Kidney capillary endothelial cell (primary cell): ENCODE results near the gene AGBL1.
"Not testable (repeated sequence)": the region's sequence is repeated elsewhere in the genome, so short reads cannot be mapped to it uniquely, and the experiment has no call there.

Experiments used
- DNase-seq: peaks from one replicate; pipeline ENCODE4 v3.0.0-alpha.2; 2018; ENCODE audit warnings: low spot score

The AGBL1 gene

DNA sequence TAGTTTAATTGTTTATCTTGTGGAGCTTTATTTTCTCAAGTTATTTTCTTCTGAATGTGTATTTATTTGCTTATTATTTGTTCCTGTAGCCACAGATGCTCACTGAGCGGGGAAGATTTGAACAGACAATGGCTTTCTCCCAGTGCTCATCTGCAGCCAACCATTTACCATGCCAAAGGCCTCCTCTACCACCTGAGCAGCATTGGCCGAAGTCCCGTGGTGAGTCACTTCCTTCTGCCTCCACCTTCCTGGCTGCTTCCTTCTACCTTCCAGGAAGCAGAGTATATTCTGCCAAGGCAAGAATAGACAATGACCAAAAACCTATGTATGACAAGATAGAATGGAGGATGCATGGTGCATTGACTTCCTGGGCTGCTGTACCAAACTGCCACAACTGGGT lies 443.1 kb downstream of the AGBL1 start:
- no peak for DNase-seq

DNA sequence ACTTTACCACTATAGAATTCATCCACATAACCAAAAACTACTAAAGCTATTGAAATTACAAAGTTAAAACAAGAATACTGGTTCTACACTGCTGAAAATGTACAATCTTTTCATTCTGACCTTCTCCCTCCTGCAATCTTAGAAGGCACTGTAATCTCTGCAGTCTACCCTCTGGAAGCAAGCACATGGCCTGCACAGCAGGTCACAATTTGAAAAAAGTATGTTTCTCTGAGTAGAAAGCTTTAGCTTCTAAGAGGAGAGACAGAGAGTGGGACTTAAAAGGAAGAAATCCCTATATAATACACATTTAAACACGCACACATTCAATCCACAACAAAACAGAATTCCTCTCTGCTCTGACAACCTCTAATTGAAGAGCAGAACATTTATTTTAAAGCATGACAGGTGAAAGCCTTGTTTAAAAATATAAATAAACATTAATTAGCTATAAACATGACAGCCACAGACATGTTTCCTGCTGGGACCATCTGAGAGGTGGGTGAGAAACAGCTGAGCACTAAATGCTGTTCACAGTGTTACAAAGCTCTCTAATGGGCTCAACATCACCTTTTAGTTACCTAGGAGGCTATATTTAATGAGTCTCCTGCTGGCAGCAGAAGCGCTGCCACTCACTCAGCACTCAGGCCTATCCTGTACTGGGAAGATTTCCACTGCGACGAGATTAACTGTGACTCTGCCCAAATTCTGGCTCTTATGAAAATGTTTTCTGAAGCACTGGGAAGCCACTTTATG lies 447.4 kb downstream of the AGBL1 start:
- DNase-seq: no peak

- DNase-seq: not testable (repeated sequence)
These were observed 448.4 kb downstream of the AGBL1 start for GRCh38 chr15:86528094-86528493.

GRCh38 chr15:86538141-86538540 lies 458.5 kb downstream of the AGBL1 start:
- DNase-seq: no peak

GRCh38 chr15:86540840-86541467 lies 461.3 kb downstream of the AGBL1 start:
- DNase-seq: no peak

GRCh38 chr15:86541540-86541939 lies 461.9 kb downstream of the AGBL1 start:
- DNase-seq: no peak

DNA sequence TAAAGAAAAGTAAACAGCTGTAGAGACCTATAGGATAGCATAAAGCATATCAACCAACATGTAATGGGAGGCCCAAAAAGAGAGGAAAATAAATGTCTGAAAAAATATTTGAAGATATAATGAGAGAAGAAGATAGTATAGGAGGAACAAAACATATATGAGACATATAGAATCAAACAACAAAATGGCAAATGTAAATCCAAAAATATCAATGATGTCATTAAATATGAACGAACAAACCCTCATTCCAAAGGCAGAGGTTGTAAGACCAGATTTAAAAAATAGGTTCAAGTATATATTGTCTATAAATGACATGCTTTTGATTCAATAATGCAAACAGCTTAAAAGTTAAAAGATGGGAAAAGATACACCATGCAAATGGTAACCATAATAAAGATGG lies 470.4 kb downstream of the AGBL1 start:
- no peak for DNase-seq

DNA sequence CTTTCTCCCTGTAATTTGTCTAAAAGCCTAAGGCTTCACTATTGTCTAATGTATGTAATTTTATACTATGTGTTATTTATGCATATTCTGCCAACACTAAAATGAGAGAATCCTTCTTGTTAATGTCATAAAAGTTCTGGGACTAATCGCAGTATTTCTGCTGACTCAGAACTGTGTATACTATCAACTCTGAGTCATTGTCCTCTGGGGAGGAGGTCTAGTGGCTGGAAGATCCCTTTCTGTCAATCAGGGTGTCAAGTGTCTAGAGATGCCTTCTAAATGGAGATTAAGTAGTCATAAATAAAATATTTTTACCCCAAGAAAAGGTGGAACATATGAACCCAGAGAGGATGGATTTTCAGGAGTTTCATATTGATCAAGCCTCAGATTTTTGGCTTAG lies 473.4 kb downstream of the AGBL1 start:
- DNase-seq: no peak

- no peak for DNase-seq
These were observed 475.4 kb downstream of the AGBL1 start for GRCh38 chr15:86555098-86555497.

- peak; percentile 27 for DNase-seq
These were observed 476.3 kb downstream of the AGBL1 start for GRCh38 chr15:86555939-86556338.

DNA sequence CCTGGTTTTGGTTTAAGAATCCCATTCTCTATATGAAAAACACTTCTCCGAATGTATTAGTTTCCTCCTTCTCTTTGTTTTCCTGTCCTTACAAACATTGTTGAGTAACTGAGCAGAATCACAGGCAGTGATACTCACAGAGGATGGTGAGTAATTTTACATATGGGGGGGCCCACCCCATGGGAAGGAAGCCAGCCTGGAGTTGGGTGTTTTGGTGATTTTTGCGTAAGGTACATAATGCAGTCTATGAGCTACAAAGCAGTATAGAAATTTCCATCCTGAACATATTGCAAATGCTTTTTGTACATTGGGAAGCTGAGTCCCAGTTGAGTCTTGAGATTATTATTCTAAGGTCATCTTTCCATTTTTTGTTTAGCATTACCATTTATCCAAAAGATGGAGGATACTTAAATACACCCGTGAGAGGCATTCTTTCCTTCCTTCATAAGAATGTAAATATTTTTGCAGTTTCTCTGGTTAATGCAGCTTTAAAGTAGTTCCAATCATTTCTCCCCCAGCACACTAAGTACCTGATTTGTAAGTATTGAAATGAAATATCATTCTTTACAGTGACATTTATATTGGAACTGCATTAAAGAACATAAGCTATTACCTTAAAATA lies 476.8 kb downstream of the AGBL1 start:
- DNase-seq: peak; percentile 18

DNA sequence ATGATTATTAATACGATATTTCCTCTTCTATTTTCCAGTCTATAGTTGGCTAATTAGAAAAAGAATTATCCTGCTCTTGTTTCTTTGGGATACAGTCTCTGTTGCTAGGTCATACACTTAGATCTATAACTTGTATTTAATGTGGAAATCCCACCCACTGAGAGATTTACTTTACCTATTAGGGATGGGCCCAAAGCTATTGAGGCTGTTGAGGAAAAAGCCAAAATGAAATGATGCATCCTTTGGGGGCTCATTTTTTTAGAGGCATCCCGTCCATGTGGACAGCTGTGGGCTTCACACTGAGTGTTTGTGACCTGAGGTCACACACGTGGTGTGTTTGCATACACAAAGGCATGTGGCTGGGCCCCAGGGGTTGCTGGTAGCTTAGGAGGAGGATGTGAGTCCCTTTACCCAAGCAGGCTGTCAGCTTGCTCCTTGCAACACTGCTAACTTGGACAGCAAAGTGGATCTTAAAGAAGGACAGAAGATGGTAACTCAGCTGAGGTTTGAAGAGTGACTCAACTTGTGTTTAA lies 477.4 kb downstream of the AGBL1 start:
- peak; percentile 24 for DNase-seq

GRCh38 chr15:86558252-86558651 lies 478.6 kb downstream of the AGBL1 start:
- DNase-seq: no peak

DNA sequence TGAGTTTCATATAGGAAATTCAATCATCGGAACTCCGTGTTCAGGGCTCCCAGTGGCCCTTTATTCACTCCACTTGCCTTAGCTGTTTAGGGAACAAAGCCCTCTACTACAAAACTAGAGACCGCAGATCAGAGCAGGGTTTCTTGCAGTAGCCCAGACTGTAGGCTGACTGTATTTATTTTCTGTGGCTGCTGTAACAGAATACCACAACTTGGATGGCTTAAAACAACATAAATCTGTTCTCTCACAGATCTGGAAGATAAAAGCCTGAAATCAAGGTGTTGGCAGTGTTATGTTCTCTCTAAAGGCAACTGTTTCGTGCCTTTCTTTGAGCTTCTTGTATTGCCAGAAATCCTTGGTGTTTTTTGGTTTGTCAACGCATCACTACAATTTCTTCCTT lies 479.0 kb downstream of the AGBL1 start:
- no peak for DNase-seq

DNA sequence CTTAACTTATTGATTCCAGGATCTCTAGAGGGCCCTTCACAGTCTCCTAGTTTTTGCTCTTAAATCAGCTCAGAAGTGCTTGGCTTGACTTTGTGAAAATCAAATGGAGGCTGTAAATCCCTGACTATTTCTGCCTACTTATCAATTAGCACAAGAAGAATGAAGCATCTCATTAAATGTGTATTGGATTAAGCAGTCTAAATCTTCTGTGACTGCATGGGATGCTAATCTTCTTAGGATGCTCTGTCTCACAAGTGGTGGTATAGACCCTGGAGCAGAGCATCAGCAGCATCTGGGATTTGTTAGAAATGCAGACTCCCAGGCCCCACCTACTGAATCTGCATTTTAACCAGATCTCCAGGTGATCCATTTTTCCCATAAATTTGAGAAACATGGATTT lies 488.7 kb downstream of the AGBL1 start:
- DNase-seq: no peak

- no peak for DNase-seq
These were observed 491.1 kb downstream of the AGBL1 start for GRCh38 chr15:86570738-86571137.

- no peak for DNase-seq
These were observed 492.2 kb downstream of the AGBL1 start for GRCh38 chr15:86571873-86572272.

DNA sequence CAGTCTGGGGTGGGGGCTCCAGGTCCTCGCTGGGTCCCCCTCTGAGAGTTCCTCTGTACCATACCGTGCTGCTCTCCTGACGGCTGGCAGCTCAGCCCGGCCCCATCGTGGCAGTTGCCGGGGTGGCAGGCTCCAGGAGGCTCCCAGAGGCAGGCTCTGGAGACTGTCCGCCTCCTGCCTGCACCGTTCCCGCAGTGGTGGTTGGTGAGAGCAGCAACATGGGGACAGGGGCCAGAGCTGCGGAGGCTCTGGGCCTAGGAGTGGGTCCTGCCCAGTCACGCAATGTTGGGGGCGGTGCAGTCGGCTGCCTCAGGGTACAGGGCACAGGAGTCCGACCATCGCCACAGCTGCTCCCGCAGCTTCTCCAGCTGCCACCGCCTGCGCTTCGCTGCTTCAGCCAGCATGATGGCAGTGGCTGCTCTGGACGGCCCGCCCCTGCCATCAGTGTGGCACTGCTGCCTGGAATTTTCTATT lies 492.7 kb downstream of the AGBL1 start:
- no peak for DNase-seq

GRCh38 chr15:86573476-86573875 lies 493.8 kb downstream of the AGBL1 start:
- no peak for DNase-seq

DNA sequence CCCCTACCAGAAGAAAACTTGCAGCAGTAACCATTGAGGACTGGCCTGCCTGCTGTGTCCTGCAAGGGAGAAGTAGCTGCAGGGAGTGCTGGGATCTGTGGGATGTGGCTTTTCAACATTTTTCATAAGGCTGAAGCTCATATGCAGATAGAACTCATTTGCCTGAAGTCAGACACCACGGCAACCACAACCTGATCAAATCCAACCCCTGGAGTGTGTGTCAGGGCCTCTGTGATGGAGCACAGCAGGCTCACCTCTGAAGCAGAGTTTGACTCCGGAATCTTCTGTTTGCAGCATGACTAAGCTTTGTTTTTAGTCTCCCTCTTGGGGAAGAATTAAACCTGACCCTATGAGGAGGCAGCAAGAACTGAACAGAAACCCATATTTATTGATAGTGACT lies 508.7 kb downstream of the AGBL1 start:
- no peak for DNase-seq

DNA sequence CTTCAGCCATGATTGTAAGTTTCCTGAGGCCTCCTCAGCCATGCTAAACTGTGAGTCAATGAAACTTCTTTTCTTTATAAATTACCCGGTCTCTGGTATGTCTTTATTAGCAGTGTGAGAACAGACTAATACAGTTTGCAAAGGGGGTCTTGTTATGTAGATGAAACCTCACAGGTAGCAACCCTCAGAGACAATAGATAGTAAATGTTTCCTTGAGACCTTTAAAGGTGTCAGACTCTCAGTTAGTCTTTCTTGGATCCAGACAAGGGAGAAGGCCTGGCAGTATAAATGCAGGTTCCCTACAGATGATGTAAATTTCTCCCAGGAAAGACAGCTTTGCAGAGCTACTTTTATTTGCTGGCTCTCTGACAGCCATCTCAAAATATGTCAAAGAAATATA lies 510.8 kb downstream of the AGBL1 start:
- DNase-seq: no peak

GRCh38 chr15:86591158-86591557 lies 511.5 kb downstream of the AGBL1 start:
- no peak for DNase-seq
